ENCODE results near the gene CANT1. TPM values are rescaled to one million over a fixed set of nuclear protein-coding genes. Genes with fewer than 3 reads are reported as not detected.

Gene CANT1
- total RNA-seq, 3 donors from 2014 or later (not counting 1 experiment from before 2014, with no cell fraction given): 40.0 to 58.8 (median 53.4) TPM

- Histone ChIP-seq H3K27ac (ENCODE audit: low read length) (no peak overlapping the region), H3K27me3 (ENCODE audit: control insufficient read depth, insufficient read depth, low read length) (no peaks in the 10 kb centered on the region), H3K4me1 (ENCODE audit: control insufficient read depth, insufficient read depth, low read length) (no peaks in the 10 kb centered on the region), H3K36me3 (ENCODE audit: control insufficient read depth, insufficient read depth, low read length) (no peaks in the 10 kb centered on the region), H3K4me3 (ENCODE audit: low read length) (no peak overlapping the region), H3K9me3 (ENCODE audit: control insufficient read depth, insufficient read depth, low read length) (no peaks in the 10 kb centered on the region)
- 82% methylated on average over 9 of the region's 11 CpGs for WGBS (ENCODE audit: insufficient coverage)
- Mint-ChIP-seq H3K9me3 (no peaks in the 10 kb centered on the region), H3K27me3 (ENCODE audit: low read depth in 2 of 2) (no peaks in the 10 kb centered on the region), H3K4me1 (no peaks in the 10 kb centered on the region), H3K36me3 (no peaks in the 10 kb centered on the region), H3K27ac (no peak overlapping the region), H3K4me3 (no peak overlapping the region)
- ATAC-seq: no peak
- DNase-seq: no peak
- TF ChIP-seq, protein P1, sequence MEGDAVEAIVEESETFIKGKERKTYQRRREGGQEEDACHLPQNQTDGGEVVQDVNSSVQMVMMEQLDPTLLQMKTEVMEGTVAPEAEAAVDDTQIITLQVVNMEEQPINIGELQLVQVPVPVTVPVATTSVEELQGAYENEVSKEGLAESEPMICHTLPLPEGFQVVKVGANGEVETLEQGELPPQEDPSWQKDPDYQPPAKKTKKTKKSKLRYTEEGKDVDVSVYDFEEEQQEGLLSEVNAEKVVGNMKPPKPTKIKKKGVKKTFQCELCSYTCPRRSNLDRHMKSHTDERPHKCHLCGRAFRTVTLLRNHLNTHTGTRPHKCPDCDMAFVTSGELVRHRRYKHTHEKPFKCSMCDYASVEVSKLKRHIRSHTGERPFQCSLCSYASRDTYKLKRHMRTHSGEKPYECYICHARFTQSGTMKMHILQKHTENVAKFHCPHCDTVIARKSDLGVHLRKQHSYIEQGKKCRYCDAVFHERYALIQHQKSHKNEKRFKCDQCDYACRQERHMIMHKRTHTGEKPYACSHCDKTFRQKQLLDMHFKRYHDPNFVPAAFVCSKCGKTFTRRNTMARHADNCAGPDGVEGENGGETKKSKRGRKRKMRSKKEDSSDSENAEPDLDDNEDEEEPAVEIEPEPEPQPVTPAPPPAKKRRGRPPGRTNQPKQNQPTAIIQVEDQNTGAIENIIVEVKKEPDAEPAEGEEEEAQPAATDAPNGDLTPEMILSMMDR (IDR thresholded peaks at IDR 0.05): no peak
- intact Hi-C loops (cut with micrococcal nuclease): no loop called here
These were observed 53.3 kb downstream of the CANT1 start for GRCh38 chr17:78956254-78956653.

DNA sequence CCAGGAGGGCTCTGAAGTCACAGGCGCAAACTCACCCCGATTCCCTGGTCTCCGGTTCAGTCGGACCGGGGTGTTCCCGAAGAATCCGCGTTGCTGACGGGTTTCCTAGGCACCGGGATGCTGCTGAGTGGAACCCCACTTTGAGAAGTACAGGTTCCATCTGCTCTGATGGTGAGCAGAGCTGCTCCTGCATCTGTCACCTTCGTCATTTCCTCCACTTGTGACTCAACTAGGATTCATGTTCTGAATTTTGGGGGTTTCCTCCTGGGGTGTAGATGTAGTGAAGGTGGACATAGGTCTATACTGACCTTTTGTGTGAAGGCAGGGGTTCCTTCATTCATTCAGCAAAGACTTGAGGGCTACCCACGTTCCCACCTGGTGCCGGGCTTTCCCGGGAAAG, 54.9 kb downstream of the CANT1 start:
- no peaks in the 10 kb centered on the region for H3K36me3 Mint-ChIP-seq
- Histone ChIP-seq H3K36me3 (ENCODE audit: control insufficient read depth, insufficient read depth, low read length) (no peaks in the 10 kb centered on the region), H3K4me3 (ENCODE audit: low read length) (no peak overlapping the region), H3K27me3 (ENCODE audit: control insufficient read depth, insufficient read depth, low read length) (no peaks in the 10 kb centered on the region), H3K4me1 (ENCODE audit: control insufficient read depth, insufficient read depth, low read length) (no peaks in the 10 kb centered on the region), H3K27ac (ENCODE audit: low read length) (no peak overlapping the region), H3K9me3 (ENCODE audit: control insufficient read depth, insufficient read depth, low read length) (peaks cover 6% of the 10 kb centered on the region)
- no peaks in the 10 kb centered on the region for H3K4me1 Mint-ChIP-seq
- ATAC-seq (no peak), DNase-seq (no peak)
- intact Hi-C loops (cut with micrococcal nuclease): no loop called here
- WGBS (ENCODE audit: insufficient coverage): 88% methylated on average over 14 of the region's 14 CpGs
- no peaks in the 10 kb centered on the region for H3K27me3 Mint-ChIP-seq (ENCODE audit: low read depth in 2 of 2)
- H3K27ac Mint-ChIP-seq: no peak overlapping the region
- no peaks in the 10 kb centered on the region for H3K9me3 Mint-ChIP-seq
- TF ChIP-seq, protein P1 (IDR thresholded peaks at IDR 0.05): no peak
- no peak overlapping the region for H3K4me3 Mint-ChIP-seq

GRCh38 chr17:78953356-78954350, 55.9 kb downstream of the CANT1 start:
- Mint-ChIP-seq H3K4me3 (no peak overlapping the region), H3K27ac (no peak overlapping the region), H3K36me3 (no peaks in the 10 kb centered on the region), H3K27me3 (ENCODE audit: low read depth in 2 of 2) (no peaks in the 10 kb centered on the region), H3K9me3 (no peaks in the 10 kb centered on the region), H3K4me1 (no peaks in the 10 kb centered on the region)
- no peak for ATAC-seq
- Histone ChIP-seq H3K9me3 (ENCODE audit: control insufficient read depth, insufficient read depth, low read length) (peaks cover 6% of the 10 kb centered on the region), H3K27ac (ENCODE audit: low read length) (no peak overlapping the region), H3K4me3 (ENCODE audit: low read length) (no peak overlapping the region), H3K4me1 (ENCODE audit: control insufficient read depth, insufficient read depth, low read length) (no peaks in the 10 kb centered on the region), H3K36me3 (ENCODE audit: control insufficient read depth, insufficient read depth, low read length) (no peaks in the 10 kb centered on the region), H3K27me3 (ENCODE audit: control insufficient read depth, insufficient read depth, low read length) (no peaks in the 10 kb centered on the region)
- DNase-seq: no peak
- WGBS (ENCODE audit: insufficient coverage): 84% methylated on average over 29 of the region's 29 CpGs
- TF ChIP-seq, protein P1 (IDR thresholded peaks at IDR 0.05): no peak
- intact Hi-C loops (cut with micrococcal nuclease): no loop called here
